Suprapubic skin (tissue), 4 donors: ENCODE data around the gene AFAP1L2. TPM values are rescaled to one million over a fixed set of nuclear protein-coding genes. Genes with fewer than 3 reads are reported as not detected.

Experiments used
- DNase-seq, 2 donors: peaks; one replicate each; pipeline ENCODE4 v3.0.0-alpha.2; 2019; ENCODE audit warnings: low spot score in 2 of 2
- H3K27ac ChIP-seq: fragments of 200-600 bp; sonication (generic); one replicate; pipeline ENCODE4 v1.5.1; 2019
- H3K27me3 ChIP-seq: fragments of 200-600 bp; sonication (generic); one replicate; pipeline ENCODE4 v1.5.1; 2019
- H3K36me3 ChIP-seq: fragments of 200-600 bp; sonication (generic); one replicate; pipeline ENCODE4 v1.5.1; 2019
- H3K4me1 ChIP-seq: fragments of 200-600 bp; sonication (generic); one replicate; pipeline ENCODE4 v1.5.1; 2019
- H3K4me3 ChIP-seq: fragments of 200-600 bp; sonication (generic); one replicate; pipeline ENCODE4 v1.5.1; 2019; ENCODE audit warnings: mild to moderate bottlenecking
- H3K9me3 ChIP-seq: fragments of 200-600 bp; sonication (generic); one replicate; pipeline ENCODE4 v1.5.1; 2019
- EP300 ChIP-seq: sonication (generic); formaldehyde crosslinking; IDR thresholded peaks from one replicate; pipeline ENCODE4 v1.6.1; 2017; ENCODE audit warnings: antibody characterized with exemption
- POLR2A ChIP-seq, 2 donors: fragments of 450-650 bp; IDR thresholded peaks; one replicate each; pipeline ENCODE4 v1.6.1; 2017; ENCODE audit warnings: antibody characterized with exemption in 2 of 2, mild to moderate bottlenecking in 2 of 2, moderate library complexity in 2 of 2
- POLR2AphosphoS5 ChIP-seq, 3 donors: sonication (generic); formaldehyde crosslinking; IDR thresholded peaks; one replicate each; pipeline ENCODE4 v1.6.1; 2017; ENCODE audit warnings: antibody characterized with exemption in 3 of 3
- WGBS: methylation state at CpG from one replicate; pipeline ENCODE4 v1.1.5; 2018; 5-methylcytosine and 5-hydroxymethylcytosine counted together
- total RNA-seq, 4 donors: library from RNA; depleted of rRNA; stranded (reverse); fragments of >200 nt; gene quantifications; one replicate each; pipeline ENCODE4 v1.1.0, GENCODE V29; 2016
- TF ChIP-seq, protein P1 (sequence below), 2 donors: fragments of 200-600 bp in 1 of 2; fragments of 450-650 bp in 1 of 2; sonication (generic) in 1 of 2; IDR thresholded peaks; one replicate each; pipeline ENCODE4 v1.5.1; 2016 to 2019; ENCODE audit warnings: antibody characterized with exemption in 2 of 2, mild to moderate bottlenecking in 1 of 2, moderate library complexity in 1 of 2

AFAP1L2 gene
- total RNA-seq, 4 donors from 2014 or later = 10.8 to 32.0 (median 15.7) TPM

DNA sequence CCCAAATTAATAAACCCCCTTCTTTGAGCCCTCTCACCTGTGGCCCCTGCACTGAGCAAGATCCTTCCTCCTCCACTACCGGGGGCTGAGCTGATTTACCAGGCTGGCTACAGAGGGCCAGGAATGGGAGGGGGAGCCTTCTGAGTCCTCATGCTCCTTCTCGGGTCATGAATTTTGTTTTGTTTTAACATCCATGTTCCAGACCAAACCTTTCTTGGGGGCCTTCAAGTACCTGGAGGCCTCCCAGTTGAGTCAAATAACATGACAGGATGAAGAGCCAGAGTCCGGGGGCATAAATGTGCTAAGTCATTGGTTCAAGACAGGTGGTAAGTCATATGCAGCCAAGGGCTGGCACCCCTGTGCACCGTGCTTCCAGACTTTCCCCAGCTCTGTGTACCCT lies 39.6 kb downstream of the AFAP1L2 start:
- no peaks in the 10 kb centered on the region for H3K9me3 ChIP-seq
- no peak for DNase-seq
- peaks cover 29% of the 10 kb centered on the region for H3K4me1 ChIP-seq
- H3K4me3 ChIP-seq = no peak overlapping the region
- H3K27ac ChIP-seq = no peak overlapping the region
- TF ChIP-seq, protein P1, sequence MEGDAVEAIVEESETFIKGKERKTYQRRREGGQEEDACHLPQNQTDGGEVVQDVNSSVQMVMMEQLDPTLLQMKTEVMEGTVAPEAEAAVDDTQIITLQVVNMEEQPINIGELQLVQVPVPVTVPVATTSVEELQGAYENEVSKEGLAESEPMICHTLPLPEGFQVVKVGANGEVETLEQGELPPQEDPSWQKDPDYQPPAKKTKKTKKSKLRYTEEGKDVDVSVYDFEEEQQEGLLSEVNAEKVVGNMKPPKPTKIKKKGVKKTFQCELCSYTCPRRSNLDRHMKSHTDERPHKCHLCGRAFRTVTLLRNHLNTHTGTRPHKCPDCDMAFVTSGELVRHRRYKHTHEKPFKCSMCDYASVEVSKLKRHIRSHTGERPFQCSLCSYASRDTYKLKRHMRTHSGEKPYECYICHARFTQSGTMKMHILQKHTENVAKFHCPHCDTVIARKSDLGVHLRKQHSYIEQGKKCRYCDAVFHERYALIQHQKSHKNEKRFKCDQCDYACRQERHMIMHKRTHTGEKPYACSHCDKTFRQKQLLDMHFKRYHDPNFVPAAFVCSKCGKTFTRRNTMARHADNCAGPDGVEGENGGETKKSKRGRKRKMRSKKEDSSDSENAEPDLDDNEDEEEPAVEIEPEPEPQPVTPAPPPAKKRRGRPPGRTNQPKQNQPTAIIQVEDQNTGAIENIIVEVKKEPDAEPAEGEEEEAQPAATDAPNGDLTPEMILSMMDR (IDR thresholded peaks at IDR 0.05) = no peak
- TF ChIP-seq EP300 (no peak), POLR2AphosphoS5 (IDR thresholded peaks at IDR 0.05) (no peak), POLR2A (IDR thresholded peaks at IDR 0.05) (no peak)
- no peaks in the 10 kb centered on the region for H3K36me3 ChIP-seq
- H3K27me3 ChIP-seq = no peaks in the 10 kb centered on the region
- 98% methylated on average over 4 of the region's 4 CpGs for WGBS

DNA sequence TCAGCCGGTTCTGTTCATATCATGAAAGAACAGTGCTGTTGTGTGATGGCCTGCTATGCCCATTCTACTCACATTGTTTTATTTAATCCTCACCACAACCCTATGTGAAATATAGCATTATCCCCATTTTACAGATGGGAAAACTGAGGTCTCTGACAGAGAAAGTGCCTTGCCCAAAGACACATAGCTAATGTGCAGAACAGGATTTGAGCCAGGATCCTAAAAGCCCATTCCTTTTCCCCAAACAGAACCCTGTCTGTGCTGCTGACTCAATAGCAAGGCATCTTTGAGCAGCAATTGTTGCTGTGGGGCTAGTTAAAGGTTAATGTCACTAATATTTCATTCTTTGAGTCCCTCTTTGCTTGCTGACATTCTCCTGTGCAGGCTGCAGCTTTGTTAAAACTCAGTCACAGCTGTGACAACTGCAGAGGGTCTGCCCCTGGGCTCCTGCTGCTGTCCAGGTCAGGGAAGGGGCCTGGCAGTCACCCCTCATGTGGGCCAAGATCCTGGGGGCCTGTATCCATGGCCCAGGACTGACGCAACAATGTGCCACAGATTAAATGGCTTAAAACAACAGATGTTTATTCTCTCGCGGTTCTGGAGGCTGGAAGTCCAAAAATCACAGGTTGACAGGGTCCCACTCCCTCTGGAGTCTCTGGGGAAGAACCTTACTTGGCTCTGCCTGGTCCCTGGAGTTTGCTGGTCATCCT lies 40.4 kb downstream of the AFAP1L2 start:
- no peaks in the 10 kb centered on the region for H3K36me3 ChIP-seq
- TF ChIP-seq, protein P1 (IDR thresholded peaks at IDR 0.05) = no peak
- TF ChIP-seq POLR2AphosphoS5 (IDR thresholded peaks at IDR 0.05) = no peak
- no peak for TF ChIP-seq POLR2A (IDR thresholded peaks at IDR 0.05)
- no peak for TF ChIP-seq EP300
- WGBS = 94% methylated on average over 4 of the region's 4 CpGs

DNA sequence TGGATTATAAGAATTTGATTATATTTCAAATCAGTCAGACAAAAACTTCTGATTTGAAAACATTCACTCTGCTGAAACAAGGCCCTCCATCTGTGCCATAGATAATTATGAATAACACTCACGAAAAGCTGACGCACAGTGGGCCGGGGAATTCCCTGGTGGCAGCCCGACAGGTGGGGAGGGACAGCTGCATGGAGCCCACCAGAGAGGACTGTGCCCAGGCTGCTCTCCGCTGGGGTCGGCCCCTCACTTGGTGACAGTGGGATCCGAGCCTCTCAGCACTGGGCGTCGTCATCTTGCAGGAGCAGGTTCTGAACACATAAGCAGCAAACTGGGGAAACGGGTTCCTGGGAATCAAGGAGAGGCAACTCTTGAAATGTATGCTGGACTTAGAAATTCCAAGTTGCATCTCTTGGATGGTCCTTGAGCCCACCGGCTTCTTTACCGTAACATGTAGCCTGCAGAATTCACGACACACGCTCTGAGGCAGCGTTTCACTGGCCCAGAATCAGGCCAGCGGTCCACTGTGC lies 41.4 kb downstream of the AFAP1L2 start:
- 73% methylated on average over 14 of the region's 16 CpGs for WGBS
- Histone ChIP-seq H3K27me3 (no peaks in the 10 kb centered on the region), H3K4me1 (peaks cover 13% of the 10 kb centered on the region), H3K27ac (no peak overlapping the region), H3K9me3 (no peaks in the 10 kb centered on the region), H3K36me3 (no peaks in the 10 kb centered on the region), H3K4me3 (no peak overlapping the region)
- TF ChIP-seq, protein P1 (IDR thresholded peaks at IDR 0.05) = no peak
- TF ChIP-seq POLR2AphosphoS5 (IDR thresholded peaks at IDR 0.05) (no peak), POLR2A (IDR thresholded peaks at IDR 0.05) (no peak), EP300 (no peak)
- no peak for DNase-seq

More for the DNA sequence above, 40.4 kb downstream of the AFAP1L2 start:
- Histone ChIP-seq H3K4me3 (no peak overlapping the region), H3K27ac (no peak overlapping the region), H3K4me1 (peaks cover 23% of the 10 kb centered on the region), H3K9me3 (no peaks in the 10 kb centered on the region), H3K27me3 (no peaks in the 10 kb centered on the region)
- DNase-seq = no peak

DNA sequence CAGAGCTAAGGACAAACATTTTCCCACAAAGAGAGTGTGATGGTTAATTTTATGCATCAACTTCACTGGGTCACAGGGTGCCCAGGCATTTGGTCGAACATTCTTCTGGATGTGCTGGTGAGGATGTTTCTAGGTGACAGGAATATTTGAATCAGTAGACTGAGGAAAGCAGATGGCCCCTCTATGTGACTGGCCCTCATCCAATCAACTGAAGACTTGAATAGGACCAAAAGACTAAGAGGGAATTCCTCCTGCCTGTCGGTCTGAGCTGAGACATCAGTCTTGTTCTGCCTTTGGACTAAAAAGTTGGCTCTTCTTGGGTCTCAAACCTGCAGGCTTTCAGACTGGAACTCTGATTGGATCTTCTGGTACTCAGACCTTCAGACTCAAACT lies 44.4 kb downstream of the AFAP1L2 start:
- DNase-seq = no peak
- Histone ChIP-seq H3K9me3 (no peaks in the 10 kb centered on the region), H3K4me1 (peaks cover 20% of the 10 kb centered on the region), H3K27me3 (no peaks in the 10 kb centered on the region), H3K4me3 (no peak overlapping the region), H3K27ac (no peak overlapping the region), H3K36me3 (no peaks in the 10 kb centered on the region)
- no peak for TF ChIP-seq POLR2AphosphoS5 (IDR thresholded peaks at IDR 0.05)
- TF ChIP-seq POLR2A (IDR thresholded peaks at IDR 0.05) = no peak
- TF ChIP-seq, protein P1 (IDR thresholded peaks at IDR 0.05) = no peak
- no peak for TF ChIP-seq EP300
- WGBS = 97% methylated on average over 2 of the region's 2 CpGs

DNA sequence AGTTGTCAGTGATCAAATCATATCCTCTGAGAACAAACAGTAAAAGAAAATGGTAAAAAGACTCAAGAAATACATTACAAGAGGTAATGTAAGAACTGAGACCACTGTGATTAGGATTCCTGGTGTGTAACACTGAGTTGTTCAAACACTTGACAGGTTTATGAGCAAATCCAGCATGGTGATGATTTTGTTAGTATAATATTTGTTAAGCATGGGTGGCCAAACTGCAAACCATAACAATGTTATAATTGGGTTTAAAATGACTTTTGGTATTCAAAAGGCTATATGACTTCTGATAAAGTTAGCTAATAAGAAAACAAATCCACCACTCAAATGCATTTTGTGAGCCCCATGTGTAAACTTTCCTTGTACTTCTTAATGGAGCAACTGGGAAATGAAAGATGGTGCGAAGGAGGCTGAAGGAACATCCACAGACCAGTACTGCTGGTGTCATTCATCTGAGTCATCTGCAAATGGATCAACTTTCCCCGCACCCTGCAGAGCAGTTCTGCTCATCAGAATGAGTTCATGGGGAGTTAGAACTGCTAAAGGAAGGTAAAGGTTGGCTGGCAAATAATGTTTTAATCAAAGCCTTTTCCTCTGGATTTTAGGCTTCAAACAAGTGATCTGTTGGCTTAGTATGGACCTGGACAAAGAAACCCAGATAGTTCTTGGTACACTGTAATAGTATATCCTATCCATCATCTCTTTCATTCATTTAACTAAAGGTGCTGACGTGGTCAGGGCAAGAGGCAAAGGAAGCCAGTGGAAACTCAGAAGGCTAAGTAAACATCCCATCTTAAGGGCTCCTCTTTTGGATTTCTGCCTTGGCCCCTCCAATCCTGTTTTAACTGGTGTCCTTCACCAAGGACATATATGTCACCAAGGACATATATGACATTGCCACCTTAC lies 45.0 kb downstream of the AFAP1L2 start:
- no peaks in the 10 kb centered on the region for H3K9me3 ChIP-seq
- 90% methylated on average over 3 of the region's 3 CpGs for WGBS
- DNase-seq = no peak
- H3K27ac ChIP-seq = no peak overlapping the region
- H3K36me3 ChIP-seq = no peaks in the 10 kb centered on the region
- H3K4me3 ChIP-seq = no peak overlapping the region
- peaks cover 20% of the 10 kb centered on the region for H3K4me1 ChIP-seq
- TF ChIP-seq, protein P1 (IDR thresholded peaks at IDR 0.05) = no peak
- TF ChIP-seq POLR2AphosphoS5 (IDR thresholded peaks at IDR 0.05) (no peak), POLR2A (IDR thresholded peaks at IDR 0.05) (no peak), EP300 (no peak)
- H3K27me3 ChIP-seq = no peaks in the 10 kb centered on the region
